Spleen (tissue), 7 donors: ENCODE results near the gene CEP162.

Experiments
- POLR2A ChIP-seq, 3 donors: fragments of 450-650 bp; IDR thresholded peaks; one replicate each; pipeline ENCODE4 v1.5.1; 2017; ENCODE audit warnings: antibody characterized with exemption in 3 of 3, mild to moderate bottlenecking in 1 of 3
- POLR2AphosphoS5 ChIP-seq, 3 donors: sonication (generic); formaldehyde crosslinking; IDR thresholded peaks; one replicate each; pipeline ENCODE4 v1.5.1; 2017; ENCODE audit warnings: antibody characterized with exemption in 3 of 3
- TF ChIP-seq, protein P1 (sequence below), 11 experiments: fragments of 200-600 bp in 7 of 11; fragments of 450-650 bp in 4 of 11; sonication (generic) in 4 of 11; IDR thresholded peaks in 8 of 11; conservative IDR thresholded peaks in 3 of 11; 1 replicate in 7 of 11; 2 replicates in 4 of 11; pipeline versions ENCODE4 v1.4.0 to v1.8.0; 2016 to 2021; ENCODE audit warnings: antibody characterized with exemption in 11 of 11, inconsistent platforms in 4 of 11, mild to moderate bottlenecking in 1 of 11
- donor health status: DM: no; HTN: no; CAD: no; lungs with moderate emphysema.
- donor health status: DM: no; HTN: no; CAD: no.
- donor health status: DM: no; HTN: no; CAD: no.

DNA sequence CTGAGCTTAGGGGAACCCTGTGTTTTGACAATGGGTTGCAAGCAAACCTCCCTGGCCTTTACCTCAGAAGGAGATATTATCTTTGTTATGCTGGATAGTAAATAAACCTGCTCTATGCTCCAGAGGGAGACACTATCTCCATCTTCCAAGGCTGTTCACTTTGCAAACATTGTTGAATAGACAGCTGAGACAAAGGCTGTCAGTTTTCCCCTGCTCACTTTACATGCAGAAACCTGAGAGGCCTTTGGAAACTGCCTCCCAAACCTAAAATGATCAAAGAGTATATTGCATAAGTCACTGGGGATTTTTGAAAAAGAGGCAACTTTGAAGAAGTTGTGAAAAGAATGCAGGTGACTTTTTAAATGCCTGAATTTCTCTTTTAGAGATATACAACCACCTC lies 132.3 kb downstream of the CEP162 start:
- TF ChIP-seq POLR2A (IDR thresholded peaks at IDR 0.05), result no peak
- TF ChIP-seq, protein P1, sequence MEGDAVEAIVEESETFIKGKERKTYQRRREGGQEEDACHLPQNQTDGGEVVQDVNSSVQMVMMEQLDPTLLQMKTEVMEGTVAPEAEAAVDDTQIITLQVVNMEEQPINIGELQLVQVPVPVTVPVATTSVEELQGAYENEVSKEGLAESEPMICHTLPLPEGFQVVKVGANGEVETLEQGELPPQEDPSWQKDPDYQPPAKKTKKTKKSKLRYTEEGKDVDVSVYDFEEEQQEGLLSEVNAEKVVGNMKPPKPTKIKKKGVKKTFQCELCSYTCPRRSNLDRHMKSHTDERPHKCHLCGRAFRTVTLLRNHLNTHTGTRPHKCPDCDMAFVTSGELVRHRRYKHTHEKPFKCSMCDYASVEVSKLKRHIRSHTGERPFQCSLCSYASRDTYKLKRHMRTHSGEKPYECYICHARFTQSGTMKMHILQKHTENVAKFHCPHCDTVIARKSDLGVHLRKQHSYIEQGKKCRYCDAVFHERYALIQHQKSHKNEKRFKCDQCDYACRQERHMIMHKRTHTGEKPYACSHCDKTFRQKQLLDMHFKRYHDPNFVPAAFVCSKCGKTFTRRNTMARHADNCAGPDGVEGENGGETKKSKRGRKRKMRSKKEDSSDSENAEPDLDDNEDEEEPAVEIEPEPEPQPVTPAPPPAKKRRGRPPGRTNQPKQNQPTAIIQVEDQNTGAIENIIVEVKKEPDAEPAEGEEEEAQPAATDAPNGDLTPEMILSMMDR (IDR thresholded peaks at IDR 0.05 in 8 of 11, conservative IDR thresholded peaks at IDR 0.05 in 3 of 11), result no peak
- TF ChIP-seq POLR2AphosphoS5 (IDR thresholded peaks at IDR 0.05), result no peak
